Measurements from ENCODE around the gene ACER3. TPM values are rescaled to one million over a fixed set of nuclear protein-coding genes. Genes with fewer than 3 reads are reported as not detected.

The ACER3 gene
- total and polyA plus RNA-seq, 2 experiments from 2014 or later, result 6.2 to 26.5 TPM

GRCh38 chr11:77044356-77044755, 183.6 kb downstream of the ACER3 start (continued):
- TF ChIP-seq ZNF462 (CRISPR knock-in tag; IDR thresholded peaks at IDR 0.05), result no peak
- TF ChIP-seq CREB1 (CRISPR knock-in tag; IDR thresholded peaks at IDR 0.05; ENCODE audit: low read depth), result no peak
- no peak for TF ChIP-seq REST (IDR thresholded peaks at IDR 0.05; ENCODE audit: unreplicated experiment)

GRCh38 chr11:77044886-77045285, 184.2 kb downstream of the ACER3 start:
- Mint-ChIP-seq H3K9me3 (peaks cover 10% of the 10 kb centered on the region; the same call in 1 of the 3 replicates), H3K27me3 (ENCODE audit: insufficient read depth, low read depth, poor library complexity) (peaks cover 42% of the 10 kb centered on the region), H3K27ac (no peak overlapping the region), H3K36me3 (ENCODE audit: low read depth) (peaks cover 4% of the 10 kb centered on the region; the same call in 2 of the 3 replicates), H3K4me3 (no peak overlapping the region), H3K4me1 (peaks cover 9% of the 10 kb centered on the region)
- Histone ChIP-seq H2AFZ (no peak overlapping the region), H3K36me3 (ENCODE audit: insufficient read depth) (no peaks in the 10 kb centered on the region), H3F3A (replicated peaks; ENCODE audit: low read depth) (no peaks in the 10 kb centered on the region), H3K79me2 (replicated peaks; ENCODE audit: insufficient read depth) (no peaks in the 10 kb centered on the region), H3K4me2 (no peak overlapping the region), H4K20me1 (replicated peaks; ENCODE audit: insufficient read depth) (no peaks in the 10 kb centered on the region; the same call in 1 of the 2 replicates), H3K4me1 (ENCODE audit: insufficient read depth) (0 out of 2 replicates have a peak, but pooled peaks cover 5% of the 10 kb centered on the region), H3K27ac (ENCODE audit: low read depth) (no peak overlapping the region), H3K9me2 (ENCODE audit: insufficient read depth) (no peaks in the 10 kb centered on the region), H3K4me3 (no peak overlapping the region), H3K27me3 (ENCODE audit: insufficient read depth) (peaks cover 26% of the 10 kb centered on the region)
- DNase-seq (ENCODE audit: low spot score) (no peak), ATAC-seq (no peak)
- TF ChIP-seq ZNF462 (CRISPR knock-in tag; IDR thresholded peaks at IDR 0.05), result no peak
- no peak for TF ChIP-seq ZNF114 (CRISPR knock-in tag; IDR thresholded peaks at IDR 0.05)
- no peak for TF ChIP-seq ZNF331 (CRISPR knock-in tag; IDR thresholded peaks at IDR 0.05; ENCODE audit: low read depth)
- no peak for TF ChIP-seq NANOG (IDR thresholded peaks at IDR 0.05; ENCODE audit: borderline replicate concordance)
